Measurements from ENCODE around the gene HERC3. TPM values are rescaled to one million over a fixed set of nuclear protein-coding genes. Genes with fewer than 3 reads are reported as not detected.
"Not testable (repeated sequence)": the region's sequence is repeated elsewhere in the genome, so short reads cannot be mapped to it uniquely, and the experiment has no call there.

Gene HERC3
- total RNA-seq, 1 donor from 2014 or later: 8.5 TPM

DNA sequence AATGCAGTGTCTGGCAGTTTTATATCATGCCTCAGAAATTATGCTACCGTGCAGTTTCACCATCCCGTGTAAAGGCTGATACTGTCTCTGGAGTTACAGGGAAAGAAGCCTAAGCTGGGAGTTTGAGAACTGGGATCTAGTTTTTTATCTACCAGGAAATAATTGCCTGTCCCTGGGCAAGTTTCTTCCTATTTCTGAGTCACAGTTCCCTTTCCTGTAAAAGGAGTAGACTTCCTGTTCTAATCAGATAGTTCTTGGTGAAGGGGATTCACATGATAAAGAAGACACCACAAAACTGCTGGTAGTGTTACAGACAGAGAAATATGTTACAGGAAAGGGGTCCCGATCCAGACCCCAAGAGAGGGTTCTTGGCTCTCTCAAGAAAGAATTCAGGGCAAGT, 17.1 kb downstream of the HERC3 start:
- Histone ChIP-seq H3K4me1 (ENCODE audit: insufficient read depth, low read length) (peaks cover 33% of the 10 kb centered on the region), H2AFZ (ENCODE audit: low read depth, low read length) (no peak overlapping the region), H3K27me3 (ENCODE audit: insufficient read depth, low read length) (no peaks in the 10 kb centered on the region), H3K79me2 (ENCODE audit: insufficient read depth, low read length) (no peaks in the 10 kb centered on the region), H3K4me3 (ENCODE audit: insufficient read depth, low read depth, low read length) (no peak overlapping the region), H3K4me2 (ENCODE audit: low read length) (no peak overlapping the region), H3K27ac (ENCODE audit: low read depth, low read length) (no peak overlapping the region), H3K36me3 (ENCODE audit: insufficient read depth, low read length) (no peaks in the 10 kb centered on the region), H4K20me1 (ENCODE audit: insufficient read depth, low read length) (no peaks in the 10 kb centered on the region), H3K9ac (ENCODE audit: low read length) (no peak overlapping the region), H3K9me3 (ENCODE audit: insufficient read depth, low read depth, low read length) (no peaks in the 10 kb centered on the region)
- no peak for FAIRE-seq
- no peak overlapping the region for H3K27ac Mint-ChIP-seq (ENCODE audit: unreplicated experiment)
- H3K36me3 Mint-ChIP-seq (ENCODE audit: low read depth, unreplicated experiment): peaks cover 12% of the 10 kb centered on the region
- no peak for DNase-seq (ENCODE audit: low read depth)
- no peaks in the 10 kb centered on the region for H3K27me3 Mint-ChIP-seq (ENCODE audit: low read depth, unreplicated experiment)
- H3K4me3 Mint-ChIP-seq (ENCODE audit: unreplicated experiment): no peak overlapping the region
- H3K9me3 Mint-ChIP-seq (ENCODE audit: unreplicated experiment): peaks cover 3% of the 10 kb centered on the region
- H3K4me1 Mint-ChIP-seq (ENCODE audit: low read depth, unreplicated experiment): peaks cover 27% of the 10 kb centered on the region
- TF ChIP-seq, protein P1, sequence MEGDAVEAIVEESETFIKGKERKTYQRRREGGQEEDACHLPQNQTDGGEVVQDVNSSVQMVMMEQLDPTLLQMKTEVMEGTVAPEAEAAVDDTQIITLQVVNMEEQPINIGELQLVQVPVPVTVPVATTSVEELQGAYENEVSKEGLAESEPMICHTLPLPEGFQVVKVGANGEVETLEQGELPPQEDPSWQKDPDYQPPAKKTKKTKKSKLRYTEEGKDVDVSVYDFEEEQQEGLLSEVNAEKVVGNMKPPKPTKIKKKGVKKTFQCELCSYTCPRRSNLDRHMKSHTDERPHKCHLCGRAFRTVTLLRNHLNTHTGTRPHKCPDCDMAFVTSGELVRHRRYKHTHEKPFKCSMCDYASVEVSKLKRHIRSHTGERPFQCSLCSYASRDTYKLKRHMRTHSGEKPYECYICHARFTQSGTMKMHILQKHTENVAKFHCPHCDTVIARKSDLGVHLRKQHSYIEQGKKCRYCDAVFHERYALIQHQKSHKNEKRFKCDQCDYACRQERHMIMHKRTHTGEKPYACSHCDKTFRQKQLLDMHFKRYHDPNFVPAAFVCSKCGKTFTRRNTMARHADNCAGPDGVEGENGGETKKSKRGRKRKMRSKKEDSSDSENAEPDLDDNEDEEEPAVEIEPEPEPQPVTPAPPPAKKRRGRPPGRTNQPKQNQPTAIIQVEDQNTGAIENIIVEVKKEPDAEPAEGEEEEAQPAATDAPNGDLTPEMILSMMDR (IDR thresholded peaks at IDR 0.05; ENCODE audit: insufficient read depth, low read depth, low read length): no peak
- no peak for TF ChIP-seq EZH2 (IDR thresholded peaks at IDR 0.05; ENCODE audit: insufficient read depth, low read length)

DNA sequence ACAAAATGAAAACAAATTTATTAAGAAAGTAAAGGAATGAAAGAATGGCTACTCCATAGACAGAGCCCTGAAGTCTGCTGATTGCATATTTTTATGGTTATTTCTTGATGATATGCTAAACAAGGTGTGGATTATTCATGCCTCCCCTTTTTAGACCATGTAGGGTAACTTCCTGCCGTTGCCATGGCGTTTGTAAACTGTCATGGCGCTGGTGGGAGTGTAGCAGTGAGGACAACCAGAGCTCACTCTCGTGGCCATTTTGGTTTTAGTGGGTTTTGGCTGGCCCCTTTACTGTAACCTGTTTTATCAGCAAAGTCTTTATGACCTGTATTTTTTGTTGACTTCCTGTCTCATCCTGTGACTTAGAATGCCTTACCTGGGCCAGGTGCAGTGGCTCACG, 17.5 kb downstream of the HERC3 start:
- H3K79me2 ChIP-seq (ENCODE audit: insufficient read depth, low read length): not testable (repeated sequence)

DNA sequence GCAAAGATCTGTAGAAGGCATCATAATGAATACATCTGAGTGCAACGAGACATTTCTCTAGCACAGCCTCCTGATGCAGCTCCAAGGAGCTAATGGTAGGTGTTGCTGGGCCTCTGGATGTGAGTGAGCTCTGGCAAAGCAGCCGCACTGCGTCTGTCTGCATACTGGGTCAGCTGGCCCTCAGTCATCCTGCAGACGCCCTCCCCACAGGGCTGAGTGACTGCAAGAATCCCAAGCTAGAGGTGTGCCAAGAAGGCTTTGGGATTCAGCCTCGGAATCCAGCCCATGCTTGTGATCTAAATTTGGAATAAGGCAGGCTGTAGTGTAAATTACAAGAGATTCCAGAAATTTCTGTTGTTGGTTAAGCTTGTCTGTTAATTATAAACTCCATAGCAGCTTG, 18.5 kb downstream of the HERC3 start:
- Mint-ChIP-seq H3K4me1 (ENCODE audit: low read depth, unreplicated experiment) (peaks cover 27% of the 10 kb centered on the region), H3K27ac (ENCODE audit: unreplicated experiment) (peak overlapping the region; percentile 92), H3K27me3 (ENCODE audit: low read depth, unreplicated experiment) (no peaks in the 10 kb centered on the region), H3K9me3 (ENCODE audit: unreplicated experiment) (peaks cover 3% of the 10 kb centered on the region), H3K36me3 (ENCODE audit: low read depth, unreplicated experiment) (peaks cover 11% of the 10 kb centered on the region), H3K4me3 (ENCODE audit: unreplicated experiment) (peak overlapping the region; percentile 17)
- peak overlapping the region; percentile 93 for H3K27ac ChIP-seq (ENCODE audit: low read depth, low read length)
- TF ChIP-seq, protein P1 (IDR thresholded peaks at IDR 0.05; ENCODE audit: insufficient read depth, low read depth, low read length): no peak
- TF ChIP-seq EZH2 (IDR thresholded peaks at IDR 0.05; ENCODE audit: insufficient read depth, low read length): no peak
- H3K27me3 ChIP-seq (ENCODE audit: insufficient read depth, low read length): no peaks in the 10 kb centered on the region
- H3K36me3 ChIP-seq (ENCODE audit: insufficient read depth, low read length): no peaks in the 10 kb centered on the region
- H3K9ac ChIP-seq (ENCODE audit: low read length): peak overlapping the region; percentile 77
- H2AFZ ChIP-seq (ENCODE audit: low read depth, low read length): peak overlapping the region; percentile 2
- FAIRE-seq (no peak), DNase-seq (ENCODE audit: low read depth) (peak; percentile 91)
- peaks cover 33% of the 10 kb centered on the region for H3K4me1 ChIP-seq (ENCODE audit: insufficient read depth, low read length)
- H3K4me2 ChIP-seq (ENCODE audit: low read length): peak overlapping the region; percentile 70
- H3K79me2 ChIP-seq (ENCODE audit: insufficient read depth, low read length): no peaks in the 10 kb centered on the region
- no peak overlapping the region for H3K4me3 ChIP-seq (ENCODE audit: insufficient read depth, low read depth, low read length)
- H4K20me1 ChIP-seq (ENCODE audit: insufficient read depth, low read length): no peaks in the 10 kb centered on the region
- H3K9me3 ChIP-seq (ENCODE audit: insufficient read depth, low read depth, low read length): no peaks in the 10 kb centered on the region

More for the DNA sequence above, 17.5 kb downstream of the HERC3 start:
- not testable (repeated sequence) for H3K36me3 ChIP-seq (ENCODE audit: insufficient read depth, low read length); H4K20me1 ChIP-seq (ENCODE audit: insufficient read depth, low read length); DNase-seq (ENCODE audit: low read depth); H3K27ac ChIP-seq (ENCODE audit: low read depth, low read length); H3K27me3 Mint-ChIP-seq (ENCODE audit: low read depth, unreplicated experiment); H3K4me2 ChIP-seq (ENCODE audit: low read length); H3K4me3 ChIP-seq (ENCODE audit: insufficient read depth, low read depth, low read length); H3K4me3 Mint-ChIP-seq (ENCODE audit: unreplicated experiment); H3K9me3 Mint-ChIP-seq (ENCODE audit: unreplicated experiment); FAIRE-seq; H3K27me3 ChIP-seq (ENCODE audit: insufficient read depth, low read length); H3K27ac Mint-ChIP-seq (ENCODE audit: unreplicated experiment); H3K9me3 ChIP-seq (ENCODE audit: insufficient read depth, low read depth, low read length); H2AFZ ChIP-seq (ENCODE audit: low read depth, low read length); H3K9ac ChIP-seq (ENCODE audit: low read length)
- Mint-ChIP-seq H3K36me3 (ENCODE audit: low read depth, unreplicated experiment) (peaks cover 12% of the 10 kb centered on the region), H3K4me1 (ENCODE audit: low read depth, unreplicated experiment) (peaks cover 27% of the 10 kb centered on the region)
- peaks cover 33% of the 10 kb centered on the region for H3K4me1 ChIP-seq (ENCODE audit: insufficient read depth, low read length)
